GM23338 (cell line): ENCODE measurements around the gene ECE1. TPM values are rescaled to one million over a fixed set of nuclear protein-coding genes. Genes with fewer than 3 reads are reported as not detected.
A peak's percentile ranks its signal among the peaks of the same experiment; 100 is the strongest.

Experiments used
- ATAC-seq: fragments of 200-7000 bp; cut with Tn5 transposase; 3 replicates; pipeline ENCODE4 v1.9.1; 2020
- DNase-seq: peaks from one replicate; pipeline ENCODE4 v3.0.0-alpha.2; 2015; ENCODE audit warnings: low spot score
- H2AFZ ChIP-seq: fragments of 200-600 bp; sonication (generic); 2 replicates; pipeline ENCODE4 v1.8.0; 2016; ENCODE audit warnings: antibody characterized with exemption, mild to moderate bottlenecking, moderate library complexity
- H3F3A ChIP-seq: fragments of 200-600 bp; sonication (generic); replicated peaks from 2 replicates; pipeline ENCODE4 v1.8.0; 2017; ENCODE audit warnings: antibody characterized with exemption, mixed run types, low read depth
- H3K27ac ChIP-seq: fragments of 200-600 bp; sonication (generic); 2 replicates; pipeline ENCODE4 v1.6.1; 2016; ENCODE audit warnings: low read depth
- H3K27me3 ChIP-seq: fragments of 200-600 bp; sonication (generic); 2 replicates; pipeline ENCODE4 v1.8.0; 2016; ENCODE audit warnings: mild to moderate bottlenecking, mixed run types, moderate library complexity; ENCODE audit not compliant: insufficient read depth
- H3K36me3 ChIP-seq: fragments of 200-600 bp; sonication (generic); 2 replicates; pipeline ENCODE4 v1.8.0; 2016; ENCODE audit warnings: mild to moderate bottlenecking; ENCODE audit not compliant: insufficient read depth
- H3K4me1 ChIP-seq: fragments of 200-600 bp; sonication (generic); 2 replicates; pipeline ENCODE4 v1.8.0; 2016; ENCODE audit warnings: mild to moderate bottlenecking, moderate library complexity; ENCODE audit not compliant: insufficient read depth
- H3K4me2 ChIP-seq: fragments of 200-600 bp; sonication (generic); 2 replicates; pipeline ENCODE4 v1.7.1; 2017; ENCODE audit warnings: mixed run types
- H3K4me3 ChIP-seq: fragments of 200-600 bp; sonication (generic); 2 replicates; pipeline ENCODE4 v1.6.1; 2016; ENCODE audit warnings: mixed run types
- H3K79me2 ChIP-seq: fragments of 200-600 bp; sonication (generic); replicated peaks from 2 replicates; pipeline ENCODE4 v1.8.0; 2017; ENCODE audit warnings: mild to moderate bottlenecking; ENCODE audit not compliant: insufficient read depth
- H3K9me2 ChIP-seq: fragments of 200-600 bp; sonication (generic); 2 replicates; pipeline ENCODE4 v1.8.0; 2017; ENCODE audit not compliant: insufficient read depth
- H4K20me1 ChIP-seq: fragments of 200-600 bp; sonication (generic); replicated peaks from 2 replicates; pipeline ENCODE4 v1.8.0; 2017; ENCODE audit warnings: mild to moderate bottlenecking; ENCODE audit not compliant: insufficient read depth
- H3K27ac Mint-ChIP-seq: 2 replicates; pipeline ENCODE4 v1.8.0; 2020; ENCODE audit warnings: inconsistent platforms, mild to moderate bottlenecking, moderate library complexity, mixed read lengths
- H3K27me3 Mint-ChIP-seq: 3 replicates; pipeline ENCODE4 v1.8.0; 2022; ENCODE audit warnings: low read depth, mild to moderate bottlenecking, moderate library complexity, mixed read lengths, inconsistent platforms; ENCODE audit not compliant: insufficient read depth, poor library complexity
- H3K36me3 Mint-ChIP-seq: 3 replicates; pipeline ENCODE4 v1.8.0; 2021; ENCODE audit warnings: low read depth, mild to moderate bottlenecking, inconsistent platforms, moderate library complexity, mixed read lengths
- H3K4me1 Mint-ChIP-seq: 3 replicates; pipeline ENCODE4 v1.8.0; 2020; ENCODE audit warnings: mild to moderate bottlenecking, inconsistent platforms, mixed read lengths
- H3K4me3 Mint-ChIP-seq: 3 replicates; pipeline ENCODE4 v1.8.0; 2021; ENCODE audit warnings: moderate library complexity, mild to moderate bottlenecking, inconsistent platforms, mixed read lengths
- H3K9me3 Mint-ChIP-seq: 3 replicates; pipeline ENCODE4 v1.8.0; 2020; ENCODE audit warnings: moderate library complexity, mild to moderate bottlenecking, inconsistent platforms, mixed read lengths
- CREB1 ChIP-seq: fragments of 250-450 bp; sonication (Bioruptor Pico); IDR thresholded peaks from 2 replicates; pipeline ENCODE4 v1.5.0; 2020; ENCODE audit warnings: low read depth, mild to moderate bottlenecking, moderate library complexity
- ETS1 ChIP-seq: IDR thresholded peaks from 2 replicates; pipeline ENCODE4 v1.6.1; 2016; ENCODE audit warnings: antibody characterized with exemption
- EZH2 ChIP-seq: fragments of 200-600 bp; sonication (generic); IDR thresholded peaks from one replicate; pipeline ENCODE4 v1.8.0; 2017; ENCODE audit warnings: antibody characterized with exemption, mild to moderate bottlenecking, low read depth; ENCODE audit not compliant: unreplicated experiment
- JUNB ChIP-seq: IDR thresholded peaks from one replicate; pipeline ENCODE4 v1.6.1; 2016; ENCODE audit warnings: antibody characterized with exemption; ENCODE audit not compliant: unreplicated experiment
- NANOG ChIP-seq: IDR thresholded peaks from 2 replicates; pipeline ENCODE4 v1.6.1; 2016; ENCODE audit warnings: antibody characterized with exemption, borderline replicate concordance
- REST ChIP-seq: IDR thresholded peaks from one replicate; pipeline ENCODE4 v1.6.1; 2018; ENCODE audit warnings: antibody characterized with exemption; ENCODE audit not compliant: unreplicated experiment
- STAT1 ChIP-seq: IDR thresholded peaks from one replicate; pipeline ENCODE4 v1.6.1; 2016; ENCODE audit warnings: antibody characterized with exemption; ENCODE audit not compliant: unreplicated experiment
- ZNF114 ChIP-seq: fragments of 250-450 bp; sonication (Bioruptor Pico); IDR thresholded peaks from 2 replicates; pipeline ENCODE4 v1.5.0; 2020; ENCODE audit warnings: mild to moderate bottlenecking, moderate library complexity
- ZNF331 ChIP-seq: fragments of 250-450 bp; sonication (Bioruptor Pico); IDR thresholded peaks from 2 replicates; pipeline ENCODE4 v1.5.0; 2020; ENCODE audit warnings: low read depth, mild to moderate bottlenecking, moderate library complexity
- polyA plus RNA-seq: library from polyadenylated mRNA; unstranded; fragments of >200 nt; fragmentation: Nextera tagmentation; extraction: Ambion mirVana; gene quantifications from 2 replicates; pipeline ENCODE4 v1.2.1, GENCODE V29; 2016
- total RNA-seq: library from RNA; depleted of rRNA; stranded (reverse); fragments of >200 nt; shearing (Covaris generic); gene quantifications from 2 replicates; pipeline ENCODE4 v1.2.3, GENCODE V29; 2014
- TF ChIP-seq, protein P1 (sequence below), 2 experiments: fragments of 200-600 bp in 1 of 2; sonication (generic) in 1 of 2; conservative IDR thresholded peaks; 2 replicates each; pipeline versions ENCODE4 v1.5.1 to v1.6.1; 2016 to 2017; ENCODE audit warnings: antibody characterized with exemption in 2 of 2, low read depth in 2 of 2, mild to moderate bottlenecking in 2 of 2, moderate library complexity in 1 of 2

The ECE1 gene
- total and polyA plus RNA-seq, 2 experiments from 2014 or later = 11.0 to 45.0 TPM

GRCh38 chr1:21219674-21220073, 70.6 kb downstream of the ECE1 start (continued):
- TF ChIP-seq CREB1 (CRISPR knock-in tag) (no peak), EZH2 (no peak), REST (no peak), ZNF331 (CRISPR knock-in tag) (no peak), ZNF114 (CRISPR knock-in tag) (no peak), JUNB (no peak), ETS1 (no peak), NANOG (no peak)

- H3F3A ChIP-seq = 0 out of 2 replicates have a peak, but pooled peaks cover 5% of the 10 kb centered on the region
- Mint-ChIP-seq H3K36me3 (peaks cover 5% of the 10 kb centered on the region; the same call in 2 of the 3 replicates), H3K4me1 (peaks cover 6% of the 10 kb centered on the region; the same call in 2 of the 3 replicates), H3K27me3 (peaks cover 13% of the 10 kb centered on the region), H3K27ac (no peak overlapping the region), H3K4me3 (no peak overlapping the region), H3K9me3 (no peaks in the 10 kb centered on the region)
- H3K79me2 ChIP-seq = no peaks in the 10 kb centered on the region
- no peak overlapping the region for H3K4me2 ChIP-seq
- peak; percentile 92 for ATAC-seq
- peaks cover 7% of the 10 kb centered on the region; the same call in 1 of the 2 replicates for H3K4me1 ChIP-seq
- DNase-seq = peak; percentile 91
- no peak overlapping the region for H3K27ac ChIP-seq
- H3K36me3 ChIP-seq = no peaks in the 10 kb centered on the region
- no peaks in the 10 kb centered on the region for H3K9me2 ChIP-seq
- no peak overlapping the region for H3K4me3 ChIP-seq
- no peaks in the 10 kb centered on the region; the same call in 1 of the 2 replicates for H4K20me1 ChIP-seq
- H3K27me3 ChIP-seq = no peaks in the 10 kb centered on the region
- TF ChIP-seq STAT1 = no peak
- TF ChIP-seq, protein P1, sequence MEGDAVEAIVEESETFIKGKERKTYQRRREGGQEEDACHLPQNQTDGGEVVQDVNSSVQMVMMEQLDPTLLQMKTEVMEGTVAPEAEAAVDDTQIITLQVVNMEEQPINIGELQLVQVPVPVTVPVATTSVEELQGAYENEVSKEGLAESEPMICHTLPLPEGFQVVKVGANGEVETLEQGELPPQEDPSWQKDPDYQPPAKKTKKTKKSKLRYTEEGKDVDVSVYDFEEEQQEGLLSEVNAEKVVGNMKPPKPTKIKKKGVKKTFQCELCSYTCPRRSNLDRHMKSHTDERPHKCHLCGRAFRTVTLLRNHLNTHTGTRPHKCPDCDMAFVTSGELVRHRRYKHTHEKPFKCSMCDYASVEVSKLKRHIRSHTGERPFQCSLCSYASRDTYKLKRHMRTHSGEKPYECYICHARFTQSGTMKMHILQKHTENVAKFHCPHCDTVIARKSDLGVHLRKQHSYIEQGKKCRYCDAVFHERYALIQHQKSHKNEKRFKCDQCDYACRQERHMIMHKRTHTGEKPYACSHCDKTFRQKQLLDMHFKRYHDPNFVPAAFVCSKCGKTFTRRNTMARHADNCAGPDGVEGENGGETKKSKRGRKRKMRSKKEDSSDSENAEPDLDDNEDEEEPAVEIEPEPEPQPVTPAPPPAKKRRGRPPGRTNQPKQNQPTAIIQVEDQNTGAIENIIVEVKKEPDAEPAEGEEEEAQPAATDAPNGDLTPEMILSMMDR (conservative IDR thresholded peaks at IDR 0.05; ENCODE audit: low read depth in 2 of 2) = peak; percentile 65 to 88
- H2AFZ ChIP-seq = no peak overlapping the region
These were observed 72.3 kb downstream of the ECE1 start for GRCh38 chr1:21217812-21218596.
